ENCODE data around the gene MMP11. TPM values are rescaled to one million over a fixed set of nuclear protein-coding genes. Genes with fewer than 3 reads are reported as not detected.

Gene MMP11
- total RNA-seq, 1 experiment from 2014 or later: 14.5 TPM

GRCh38 chr22:23767303-23767672, 5.4 kb upstream of the MMP11 start:
- Histone ChIP-seq H3K4me1 (replicated peaks) (peaks cover 68% of the 10 kb centered on the region), H3K4me3 (peak overlapping the region; percentile 74), H3K27ac (no peak overlapping the region), H3K27me3 (replicated peaks) (no peaks in the 10 kb centered on the region), H3K9me3 (replicated peaks) (no peaks in the 10 kb centered on the region), H3K36me3 (peaks cover 28% of the 10 kb centered on the region)
- no peak for DNase-seq (ENCODE audit: low read depth in 1 of 2, low spot score in 2 of 2)

GRCh38 chr22:23767673-23768548, 4.7 kb upstream of the MMP11 start, which contains the start of gene CHCHD10:
CHCHD10 (minus strand) TSS chr22:23767972; CDS start chr22:23767874, 98 bp downstream.
- Histone ChIP-seq H3K36me3 (peaks cover 28% of the 10 kb centered on the region), H3K9me3 (replicated peaks) (no peaks in the 10 kb centered on the region), H3K4me1 (replicated peaks) (peaks cover 68% of the 10 kb centered on the region), H3K4me3 (peak within 1 kb of the TSS; percentile 74), H3K27ac (peak within 1 kb of the TSS; percentile 50), H3K27me3 (replicated peaks) (no peaks in the 10 kb centered on the region)
- peak; percentile 85 to 86 for DNase-seq (ENCODE audit: low read depth in 1 of 2, low spot score in 2 of 2)

DNA sequence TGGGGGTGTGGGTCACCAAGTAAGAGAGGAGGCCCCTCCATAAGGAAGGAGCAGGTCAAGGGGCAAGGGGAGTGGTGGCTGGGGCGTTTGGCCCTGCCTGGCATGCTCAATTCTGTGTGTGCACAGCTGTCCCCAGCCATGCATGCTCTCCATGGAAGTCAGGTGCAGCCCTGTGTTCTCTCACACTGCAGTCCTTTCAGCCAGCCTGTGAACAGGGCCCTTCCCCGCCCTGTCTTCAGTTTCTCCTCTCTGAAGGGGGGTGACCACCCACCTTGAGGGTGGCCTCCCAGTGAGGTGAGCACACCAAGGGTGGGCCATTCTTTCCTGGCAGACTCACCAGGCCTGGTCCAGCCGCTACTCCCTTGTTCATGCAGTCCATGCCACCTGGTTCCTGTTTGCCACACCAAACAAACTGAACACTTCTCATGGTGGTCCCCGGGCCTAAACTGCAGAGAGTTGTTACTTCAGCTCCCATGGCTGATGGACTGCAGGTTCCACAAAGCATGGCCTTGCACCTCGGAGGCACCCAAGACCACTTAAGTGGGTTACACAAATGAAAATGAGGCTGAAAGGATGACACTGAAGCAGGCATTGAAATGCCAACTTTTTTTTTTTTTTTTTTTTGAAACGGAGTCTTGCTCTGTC, 3.2 kb upstream of the MMP11 start:
- Histone ChIP-seq H3K36me3 (peaks cover 21% of the 10 kb centered on the region), H3K4me3 (no peak overlapping the region), H3K27ac (peak overlapping the region; percentile 76), H3K4me1 (replicated peaks) (peaks cover 74% of the 10 kb centered on the region), H3K9me3 (replicated peaks) (no peaks in the 10 kb centered on the region), H3K27me3 (replicated peaks) (no peaks in the 10 kb centered on the region)
- DNase-seq (ENCODE audit: low read depth in 1 of 2, low spot score in 2 of 2): peak; percentile 99

DNA sequence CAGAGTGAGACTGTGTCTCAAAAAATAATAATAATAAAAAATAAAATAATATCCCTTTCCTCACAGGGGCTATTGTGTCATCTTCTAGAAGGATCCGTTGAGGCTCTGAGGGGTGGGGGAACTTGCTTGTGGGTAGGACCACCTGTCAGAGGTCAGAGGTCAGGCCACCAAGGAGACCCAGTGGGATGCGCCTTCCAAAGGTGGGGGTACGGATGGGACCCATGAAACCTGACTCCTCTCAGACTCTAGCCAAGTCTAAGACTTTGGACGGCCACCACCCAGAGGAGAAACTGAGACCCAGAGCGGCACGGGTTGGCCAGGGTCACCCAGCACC, 367 bp upstream of the MMP11 start:
- H3K4me1 ChIP-seq (replicated peaks): peaks cover 73% of the 10 kb centered on the region
- H3K27me3 ChIP-seq (replicated peaks): no peaks in the 10 kb centered on the region
- no peaks in the 10 kb centered on the region for H3K9me3 ChIP-seq (replicated peaks)
- 0 out of 2 replicates have a peak, but pooled peaks cover 3% of the 10 kb centered on the region for H3K36me3 ChIP-seq
- no peak for DNase-seq (ENCODE audit: low read depth in 1 of 2, low spot score in 2 of 2)
- H3K27ac ChIP-seq: no peak overlapping the region
- H3K4me3 ChIP-seq: peak overlapping the region; percentile 51

DNA sequence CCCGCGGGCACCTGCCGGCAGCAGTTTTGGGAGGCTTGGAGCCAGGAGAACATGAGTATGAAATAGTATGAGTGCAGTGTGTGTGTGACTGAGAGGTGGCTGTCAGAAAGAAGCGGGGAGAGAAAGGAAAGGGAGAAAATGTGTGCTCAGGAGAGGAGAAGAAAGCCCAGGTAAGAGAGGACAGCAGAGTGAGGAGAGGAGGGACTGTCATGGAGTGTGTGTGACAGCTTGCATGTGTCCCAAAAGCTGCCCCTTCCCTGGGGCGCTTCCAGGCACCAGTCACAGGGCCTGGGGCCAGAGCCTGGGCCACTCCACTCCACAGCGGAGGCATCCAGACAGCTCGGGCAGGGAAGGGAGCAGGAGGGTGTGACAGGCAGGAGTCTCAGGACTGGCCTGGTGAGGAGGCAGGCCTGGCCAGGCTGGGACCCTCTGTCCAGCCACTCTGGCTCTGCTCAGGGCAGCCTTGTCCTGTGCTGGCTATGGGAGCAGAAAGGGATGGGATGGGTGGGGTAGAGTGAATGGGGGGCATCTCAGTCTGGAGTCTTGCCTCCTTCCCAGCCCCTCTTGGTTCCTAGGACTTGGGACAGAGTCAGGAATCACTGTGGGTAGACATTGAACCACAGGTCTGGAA, 949 bp downstream of the MMP11 start:
- no peaks in the 10 kb centered on the region for H3K36me3 ChIP-seq
- H3K9me3 ChIP-seq (replicated peaks): no peaks in the 10 kb centered on the region
- no peak for DNase-seq (ENCODE audit: low read depth in 1 of 2, low spot score in 2 of 2)
- no peak overlapping the region for H3K27ac ChIP-seq
- H3K4me1 ChIP-seq (replicated peaks): peaks cover 62% of the 10 kb centered on the region
- no peaks in the 10 kb centered on the region for H3K27me3 ChIP-seq (replicated peaks)
- H3K4me3 ChIP-seq: peak overlapping the region; percentile 51

DNA sequence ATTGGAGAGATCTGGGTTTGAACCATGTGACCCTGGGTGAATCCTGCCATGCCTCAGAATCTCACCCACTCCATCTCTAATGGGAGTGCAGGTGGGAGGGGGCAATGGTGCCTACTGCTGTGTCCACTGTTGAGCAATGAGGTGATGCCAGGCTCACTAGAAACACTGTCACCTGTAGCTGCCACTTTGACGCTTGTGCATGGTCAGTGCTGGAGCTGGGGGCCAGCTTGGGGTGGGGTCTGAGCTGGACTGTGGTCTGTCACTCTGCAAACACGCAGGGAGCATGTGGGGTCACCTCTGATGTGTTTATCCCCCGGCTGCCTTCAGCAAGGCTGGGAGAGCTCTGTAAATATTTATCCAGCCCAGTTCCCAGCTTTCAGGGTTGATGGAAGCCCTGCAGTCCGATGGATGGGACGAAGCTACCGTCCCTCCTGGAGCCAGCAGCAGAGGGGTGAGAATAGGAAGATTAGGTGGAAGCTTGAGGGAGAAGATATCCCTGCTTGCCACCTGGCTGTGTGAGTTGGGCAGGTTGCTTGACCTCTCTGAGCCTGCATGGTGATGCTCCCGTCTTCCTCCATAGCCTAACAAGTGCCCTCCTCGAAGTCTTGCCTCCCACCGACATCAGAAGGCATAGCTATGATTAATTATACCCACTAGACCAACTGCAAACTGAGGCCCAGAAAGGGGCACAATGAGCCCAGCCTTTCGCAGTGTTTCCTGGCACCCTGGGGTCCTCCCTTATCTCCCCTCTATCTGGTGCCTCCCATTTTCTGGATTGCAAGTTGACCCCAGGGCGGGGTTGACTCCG, 1.7 kb downstream of the MMP11 start:
- no peak overlapping the region for H3K27ac ChIP-seq
- H3K36me3 ChIP-seq: no peaks in the 10 kb centered on the region
- no peak overlapping the region for H3K4me3 ChIP-seq
- no peaks in the 10 kb centered on the region for H3K27me3 ChIP-seq (replicated peaks)
- H3K4me1 ChIP-seq (replicated peaks): peaks cover 55% of the 10 kb centered on the region
- H3K9me3 ChIP-seq (replicated peaks): no peaks in the 10 kb centered on the region
- DNase-seq (ENCODE audit: low read depth in 1 of 2, low spot score in 2 of 2): no peak

GRCh38 chr22:23774922-23775436, 2.3 kb downstream of the MMP11 start:
- Histone ChIP-seq H3K36me3 (no peaks in the 10 kb centered on the region), H3K9me3 (replicated peaks) (no peaks in the 10 kb centered on the region), H3K4me3 (no peak overlapping the region), H3K27me3 (replicated peaks) (no peaks in the 10 kb centered on the region), H3K4me1 (replicated peaks) (peaks cover 49% of the 10 kb centered on the region), H3K27ac (no peak overlapping the region)
- DNase-seq (ENCODE audit: low read depth in 1 of 2, low spot score in 2 of 2): peak in 1 of 2 experiments; percentile 26

DNA sequence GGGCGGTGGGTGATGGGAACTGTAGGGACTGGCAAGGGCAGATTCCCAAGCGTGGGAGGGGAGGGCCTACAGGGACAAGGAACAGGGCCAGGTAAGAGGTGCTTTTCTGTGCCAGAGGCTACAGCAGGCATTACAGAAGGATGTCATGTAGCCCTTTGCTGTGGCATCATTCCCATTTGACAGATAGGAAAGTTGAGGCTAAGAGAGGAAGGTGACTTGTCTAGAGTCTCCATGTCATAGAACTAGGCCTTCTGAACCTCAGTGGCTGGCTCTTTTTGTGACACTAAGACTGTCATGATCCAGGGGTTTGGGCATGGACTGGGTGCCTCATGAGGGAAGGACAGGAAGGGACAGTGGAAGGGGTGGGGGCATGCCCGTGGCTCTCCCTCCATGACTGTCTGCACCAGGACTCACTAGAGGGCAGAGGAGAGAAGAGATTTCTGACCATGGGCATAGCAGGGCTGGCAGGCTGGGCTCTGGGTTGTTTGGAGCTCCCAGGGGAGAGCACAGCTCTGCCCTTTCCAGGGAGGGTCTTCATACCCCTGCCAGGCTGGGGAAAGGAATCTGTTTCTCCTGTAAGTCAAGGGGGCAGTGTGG, 3.2 kb downstream of the MMP11 start:
- Histone ChIP-seq H3K27me3 (replicated peaks) (no peaks in the 10 kb centered on the region), H3K36me3 (no peaks in the 10 kb centered on the region), H3K9me3 (replicated peaks) (no peaks in the 10 kb centered on the region), H3K27ac (no peak overlapping the region), H3K4me3 (no peak overlapping the region), H3K4me1 (replicated peaks) (peaks cover 40% of the 10 kb centered on the region)
- no peak for DNase-seq (ENCODE audit: low read depth in 1 of 2, low spot score in 2 of 2)

DNA sequence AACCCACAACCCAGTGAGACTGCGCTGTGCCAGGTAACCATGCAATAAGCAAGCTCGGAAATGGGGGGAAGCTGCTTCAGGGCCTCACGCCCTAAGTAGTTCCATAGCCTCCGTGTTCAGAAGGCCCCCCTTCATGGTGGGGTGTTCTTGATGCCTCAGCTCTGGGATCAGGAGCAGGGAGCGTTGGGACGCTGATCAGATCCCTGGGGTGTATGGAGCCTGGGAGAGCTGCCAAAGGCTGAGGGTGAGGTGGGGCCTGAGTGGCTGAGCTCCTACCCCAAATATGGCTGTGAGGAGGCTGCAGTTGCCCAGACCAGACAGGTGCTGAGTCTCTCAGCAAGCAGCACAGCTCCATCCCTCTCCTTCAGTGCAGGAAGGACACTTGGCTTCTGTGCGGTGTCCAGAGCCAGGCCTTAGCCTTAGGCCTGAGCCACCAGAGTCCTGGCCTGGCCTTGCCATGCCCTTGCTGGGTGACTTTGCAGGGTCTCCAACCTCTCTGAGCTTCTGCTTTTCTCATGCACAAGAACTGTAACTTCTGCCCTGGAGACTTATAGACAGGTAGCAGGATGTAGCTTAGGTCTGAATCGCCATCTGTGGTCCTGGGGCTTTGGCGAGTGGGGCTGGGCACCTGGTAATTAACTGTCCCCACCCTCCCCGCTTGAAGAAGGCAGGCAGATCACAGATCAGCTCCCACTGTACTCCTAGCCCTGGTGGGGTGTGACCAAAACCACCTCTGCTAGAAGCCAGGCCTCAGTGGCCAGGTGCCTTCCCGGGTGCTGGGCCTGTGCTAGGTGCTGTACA, 5.3 kb downstream of the MMP11 start:
- Histone ChIP-seq H3K27me3 (replicated peaks) (no peaks in the 10 kb centered on the region), H3K4me1 (replicated peaks) (peaks cover 32% of the 10 kb centered on the region), H3K4me3 (no peak overlapping the region), H3K9me3 (replicated peaks) (no peaks in the 10 kb centered on the region), H3K36me3 (no peaks in the 10 kb centered on the region), H3K27ac (no peak overlapping the region)
- no peak for DNase-seq (ENCODE audit: low read depth in 1 of 2, low spot score in 2 of 2)

DNA sequence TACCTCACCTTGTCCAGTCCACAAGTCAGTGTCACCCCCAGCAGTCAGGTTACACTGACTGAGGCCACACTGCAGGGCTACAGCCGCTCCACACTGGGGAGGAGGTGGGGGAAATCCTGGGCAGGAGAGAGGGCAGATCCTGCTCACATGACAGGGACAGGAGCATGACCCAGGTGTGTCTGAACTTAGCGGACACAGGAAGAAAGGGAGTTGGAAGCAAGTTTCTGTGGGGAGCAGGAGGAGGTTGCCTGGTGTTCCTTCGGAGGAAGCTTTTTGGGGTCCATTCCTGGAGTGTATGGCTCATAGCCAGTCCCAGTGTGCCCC, 5.9 kb downstream of the MMP11 start:
- Histone ChIP-seq H3K27me3 (replicated peaks) (no peaks in the 10 kb centered on the region), H3K36me3 (no peaks in the 10 kb centered on the region), H3K4me3 (no peak overlapping the region), H3K9me3 (replicated peaks) (no peaks in the 10 kb centered on the region), H3K4me1 (replicated peaks) (peaks cover 29% of the 10 kb centered on the region), H3K27ac (no peak overlapping the region)
- DNase-seq (ENCODE audit: low read depth in 1 of 2, low spot score in 2 of 2): no peak

DNA sequence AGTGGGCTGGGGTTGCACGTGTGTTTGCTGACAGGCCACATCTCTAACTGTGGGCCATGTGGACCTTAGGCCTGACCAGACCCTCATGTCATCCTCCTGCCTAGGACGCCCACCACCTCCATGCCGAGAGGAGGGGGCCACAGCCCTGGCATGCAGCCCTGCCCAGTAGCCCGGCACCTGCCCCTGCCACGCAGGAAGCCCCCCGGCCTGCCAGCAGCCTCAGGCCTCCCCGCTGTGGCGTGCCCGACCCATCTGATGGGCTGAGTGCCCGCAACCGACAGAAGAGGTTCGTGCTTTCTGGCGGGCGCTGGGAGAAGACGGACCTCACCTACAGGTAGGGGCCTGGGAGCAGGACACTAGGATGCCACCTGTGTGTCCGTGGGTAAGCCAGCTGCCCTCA, 6.4 kb downstream of the MMP11 start:
- Histone ChIP-seq H3K27me3 (replicated peaks) (no peaks in the 10 kb centered on the region), H3K27ac (no peak overlapping the region), H3K36me3 (no peaks in the 10 kb centered on the region), H3K4me1 (replicated peaks) (peaks cover 32% of the 10 kb centered on the region), H3K4me3 (no peak overlapping the region), H3K9me3 (replicated peaks) (no peaks in the 10 kb centered on the region)
- peak in 1 of 2 experiments; percentile 43 for DNase-seq (ENCODE audit: low read depth in 1 of 2, low spot score in 2 of 2)

DNA sequence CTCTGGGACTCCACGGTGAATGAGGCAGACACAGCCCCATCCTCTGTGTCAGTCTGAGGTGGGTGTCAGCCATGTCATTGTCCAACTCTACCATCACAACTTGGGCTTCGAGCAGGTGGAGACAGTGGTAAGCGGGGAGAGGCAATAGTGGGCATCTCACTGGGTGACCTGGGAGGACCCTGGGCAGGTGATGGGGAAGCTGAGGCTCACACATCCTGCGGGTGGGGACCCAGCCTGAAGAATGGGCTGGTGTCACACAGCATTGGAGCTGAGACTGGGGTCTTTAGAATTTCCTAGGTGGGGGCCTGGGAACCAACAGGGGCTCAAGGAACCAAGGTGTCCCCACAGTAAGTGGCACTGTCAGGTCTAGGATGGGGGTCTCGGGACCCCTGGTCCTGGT, 7.1 kb downstream of the MMP11 start:
- no peaks in the 10 kb centered on the region for H3K36me3 ChIP-seq
- no peaks in the 10 kb centered on the region for H3K27me3 ChIP-seq (replicated peaks)
- no peak overlapping the region for H3K4me3 ChIP-seq
- peaks cover 32% of the 10 kb centered on the region for H3K4me1 ChIP-seq (replicated peaks)
- no peak overlapping the region for H3K27ac ChIP-seq
- no peak for DNase-seq (ENCODE audit: low read depth in 1 of 2, low spot score in 2 of 2)
- no peaks in the 10 kb centered on the region for H3K9me3 ChIP-seq (replicated peaks)
